ENCODE results near the gene MAP2. TPM values are rescaled to one million over a fixed set of nuclear protein-coding genes. Genes with fewer than 3 reads are reported as not detected.
"Not testable (repeated sequence)": the region's sequence is repeated elsewhere in the genome, so short reads cannot be mapped to it uniquely, and the experiment has no call there.

The MAP2 gene
- total RNA-seq, 1 experiment from 2014 or later = 1.5 TPM

DNA sequence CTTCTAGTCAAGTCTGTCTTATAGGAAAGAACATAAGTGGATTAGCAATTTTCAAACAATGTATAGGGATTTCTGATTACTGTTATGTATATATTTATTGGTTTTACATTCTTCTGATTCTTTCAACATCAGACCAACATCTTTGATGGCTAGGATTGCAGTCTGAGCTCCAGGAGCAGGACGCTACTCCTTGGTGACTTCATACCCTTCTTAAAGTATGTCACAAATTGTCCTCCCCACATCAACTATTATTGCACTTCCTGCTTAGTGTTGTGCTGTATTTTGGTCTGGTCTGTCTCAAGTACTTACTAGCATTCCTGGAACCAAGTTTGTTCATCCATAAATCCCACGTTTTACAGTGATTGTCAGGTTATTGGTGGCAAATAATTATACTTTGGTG lies 49.0 kb downstream of the MAP2 start:
- Histone ChIP-seq H2AFZ (ENCODE audit: low read length) (no peak overlapping the region), H4K20me1 (ENCODE audit: insufficient read depth, low read depth, low read length) (no peaks in the 10 kb centered on the region), H3K4me2 (ENCODE audit: low read depth, low read length, poor library complexity, severe bottlenecking) (no peak overlapping the region), H3K9ac (ENCODE audit: low read length) (no peak overlapping the region), H3K9me2 (replicated peaks; ENCODE audit: insufficient read depth, low read length) (no peaks in the 10 kb centered on the region), H3K36me3 (ENCODE audit: insufficient read depth, low read length) (no peaks in the 10 kb centered on the region), H3K27ac (ENCODE audit: low read length) (no peak overlapping the region), H3K27me3 (ENCODE audit: low read length) (no peaks in the 10 kb centered on the region), H3K4me1 (ENCODE audit: low read length) (no peaks in the 10 kb centered on the region), H3K4me3 (ENCODE audit: low read length) (no peak overlapping the region), H3K9me3 (ENCODE audit: low read length) (no peaks in the 10 kb centered on the region), H3K79me2 (ENCODE audit: low read length) (no peaks in the 10 kb centered on the region)
- DNase-seq = no peak

- Histone ChIP-seq H3K9ac (ENCODE audit: low read length) (no peak overlapping the region), H3K79me2 (ENCODE audit: low read length) (no peaks in the 10 kb centered on the region), H3K9me2 (replicated peaks; ENCODE audit: insufficient read depth, low read length) (no peaks in the 10 kb centered on the region), H2AFZ (ENCODE audit: low read length) (no peak overlapping the region), H3K4me1 (ENCODE audit: low read length) (no peaks in the 10 kb centered on the region), H4K20me1 (ENCODE audit: insufficient read depth, low read depth, low read length) (no peaks in the 10 kb centered on the region), H3K36me3 (ENCODE audit: insufficient read depth, low read length) (no peaks in the 10 kb centered on the region), H3K27me3 (ENCODE audit: low read length) (no peaks in the 10 kb centered on the region), H3K4me3 (ENCODE audit: low read length) (no peak overlapping the region), H3K9me3 (ENCODE audit: low read length) (no peaks in the 10 kb centered on the region), H3K4me2 (ENCODE audit: low read depth, low read length, poor library complexity, severe bottlenecking) (no peak overlapping the region), H3K27ac (ENCODE audit: low read length) (no peak overlapping the region)
- no peak for DNase-seq
Observed at GRCh38 chr2:209473930-209474419, 50.1 kb downstream of the MAP2 start.

DNA sequence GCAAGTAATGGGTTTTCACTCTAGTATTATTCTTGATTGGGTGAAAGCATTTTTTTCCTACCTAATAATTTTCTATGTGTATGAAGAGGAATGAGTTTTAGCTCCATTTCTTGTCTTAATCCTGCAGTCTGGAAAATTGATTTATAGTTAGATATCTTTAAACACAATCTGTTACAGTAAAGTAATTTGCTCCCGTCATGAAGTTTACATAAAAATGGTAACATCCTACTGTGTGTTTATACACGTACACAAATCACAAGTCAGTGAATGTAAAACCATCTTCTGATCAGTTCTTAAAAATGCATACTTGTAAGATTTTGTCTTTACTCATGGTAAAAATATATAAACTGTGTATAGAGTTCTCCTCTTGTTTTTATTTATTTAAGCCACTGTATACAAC lies 51.1 kb downstream of the MAP2 start:
- Histone ChIP-seq H2AFZ (ENCODE audit: low read length) (no peak overlapping the region), H3K79me2 (ENCODE audit: low read length) (no peaks in the 10 kb centered on the region), H3K9me2 (replicated peaks; ENCODE audit: insufficient read depth, low read length) (no peaks in the 10 kb centered on the region), H3K4me1 (ENCODE audit: low read length) (no peaks in the 10 kb centered on the region), H3K27ac (ENCODE audit: low read length) (no peak overlapping the region), H3K4me3 (ENCODE audit: low read length) (no peak overlapping the region), H3K9ac (ENCODE audit: low read length) (no peak overlapping the region), H3K9me3 (ENCODE audit: low read length) (no peaks in the 10 kb centered on the region), H3K4me2 (ENCODE audit: low read depth, low read length, poor library complexity, severe bottlenecking) (no peak overlapping the region), H3K36me3 (ENCODE audit: insufficient read depth, low read length) (no peaks in the 10 kb centered on the region), H4K20me1 (ENCODE audit: insufficient read depth, low read depth, low read length) (no peaks in the 10 kb centered on the region), H3K27me3 (ENCODE audit: low read length) (no peaks in the 10 kb centered on the region)
- no peak for DNase-seq

DNA sequence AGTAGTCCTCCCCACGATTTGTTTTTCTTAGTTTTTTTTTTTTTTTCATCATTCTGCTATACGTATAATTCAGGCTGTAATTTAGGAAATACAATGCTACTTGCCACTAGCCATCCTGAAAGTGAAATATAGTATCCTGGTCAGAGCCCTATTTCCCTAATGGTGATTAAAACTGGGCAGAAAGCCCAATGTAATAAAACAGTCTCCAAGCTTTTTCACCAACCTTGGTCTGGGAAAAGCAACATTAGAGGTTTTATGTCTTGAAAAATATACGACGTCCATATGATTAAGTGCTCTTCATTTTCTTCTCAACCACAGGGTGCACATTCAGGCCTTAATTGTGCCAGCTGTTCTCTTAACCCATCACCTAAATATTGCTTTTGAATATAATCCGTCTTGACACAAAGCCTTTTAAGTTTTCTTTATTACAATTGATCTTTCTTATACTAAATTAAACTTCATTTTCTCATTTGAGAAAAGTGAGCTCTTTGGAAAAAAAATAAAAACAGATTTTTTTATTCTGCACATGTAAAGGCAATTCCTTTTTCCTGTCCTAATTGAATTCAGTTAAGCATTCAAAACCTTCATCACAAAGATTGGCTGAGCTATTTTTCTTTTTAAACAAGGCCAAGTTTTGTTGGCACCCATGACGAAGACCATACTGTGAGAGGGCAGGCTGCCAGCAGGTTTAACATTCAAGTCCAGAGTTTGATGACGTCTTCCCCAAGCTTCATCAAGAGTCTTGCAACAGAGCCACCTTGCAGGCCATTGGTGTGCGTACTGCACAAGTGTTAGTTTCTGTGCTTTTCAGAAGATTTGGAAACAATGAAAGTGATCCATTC lies 52.7 kb downstream of the MAP2 start:
- H3K36me3 ChIP-seq (ENCODE audit: insufficient read depth, low read length) = no peaks in the 10 kb centered on the region
- H3K4me1 ChIP-seq (ENCODE audit: low read length) = no peaks in the 10 kb centered on the region
- no peak for DNase-seq
- no peak overlapping the region for H3K9ac ChIP-seq (ENCODE audit: low read length)
- H3K27ac ChIP-seq (ENCODE audit: low read length) = no peak overlapping the region
- H3K9me2 ChIP-seq (replicated peaks; ENCODE audit: insufficient read depth, low read length) = no peaks in the 10 kb centered on the region
- H3K9me3 ChIP-seq (ENCODE audit: low read length) = no peaks in the 10 kb centered on the region
- H4K20me1 ChIP-seq (ENCODE audit: insufficient read depth, low read depth, low read length) = no peaks in the 10 kb centered on the region
- no peaks in the 10 kb centered on the region for H3K27me3 ChIP-seq (ENCODE audit: low read length)
- no peaks in the 10 kb centered on the region for H3K79me2 ChIP-seq (ENCODE audit: low read length)
- no peak overlapping the region for H3K4me2 ChIP-seq (ENCODE audit: low read depth, low read length, poor library complexity, severe bottlenecking)
- no peak overlapping the region for H2AFZ ChIP-seq (ENCODE audit: low read length)
- H3K4me3 ChIP-seq (ENCODE audit: low read length) = no peak overlapping the region

- not testable (repeated sequence) for H3K27me3 ChIP-seq (ENCODE audit: low read length); H3K36me3 ChIP-seq (ENCODE audit: insufficient read depth, low read length); H3K4me2 ChIP-seq (ENCODE audit: low read depth, low read length, poor library complexity, severe bottlenecking); H2AFZ ChIP-seq (ENCODE audit: low read length); DNase-seq; H3K4me3 ChIP-seq (ENCODE audit: low read length); H3K4me1 ChIP-seq (ENCODE audit: low read length); H4K20me1 ChIP-seq (ENCODE audit: insufficient read depth, low read depth, low read length); H3K27ac ChIP-seq (ENCODE audit: low read length); H3K79me2 ChIP-seq (ENCODE audit: low read length); H3K9me2 ChIP-seq (replicated peaks; ENCODE audit: insufficient read depth, low read length); H3K9me3 ChIP-seq (ENCODE audit: low read length); H3K9ac ChIP-seq (ENCODE audit: low read length)
Observed at GRCh38 chr2:209492296-209492695, 68.4 kb downstream of the MAP2 start.

DNA sequence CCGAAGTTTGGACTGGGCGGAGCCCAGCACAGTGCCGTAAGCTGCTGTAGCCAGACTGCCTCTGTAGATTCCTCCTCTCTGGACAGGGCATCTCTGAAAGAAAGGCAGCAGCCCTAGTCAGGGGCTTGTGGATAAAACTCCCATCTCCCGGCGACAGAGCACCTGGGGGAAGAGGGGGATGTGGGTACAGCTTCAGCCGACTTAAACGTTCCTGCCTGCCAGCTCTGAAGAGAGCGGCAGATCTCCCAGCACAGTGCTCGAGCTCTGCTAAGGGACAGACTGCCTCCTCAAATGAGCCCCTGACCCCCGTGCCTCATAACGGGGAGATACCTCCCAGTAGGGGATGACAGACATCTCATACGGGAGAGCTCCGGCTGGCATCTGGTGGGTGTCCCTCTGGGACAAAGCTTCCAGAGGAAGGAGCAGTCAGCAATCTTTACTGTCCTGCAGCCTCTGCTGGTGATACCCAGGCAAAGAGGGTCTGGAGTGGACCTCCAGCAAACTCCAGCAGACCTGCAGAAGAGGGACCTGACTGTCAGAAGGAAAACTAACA lies 71.3 kb downstream of the MAP2 start:
- H3K36me3 ChIP-seq (ENCODE audit: insufficient read depth, low read length); H3K9ac ChIP-seq (ENCODE audit: low read length); H3K4me2 ChIP-seq (ENCODE audit: low read depth, low read length, poor library complexity, severe bottlenecking): not testable (repeated sequence)

GRCh38 chr2:209495855-209496585 lies 72.2 kb downstream of the MAP2 start:
- H3K9ac ChIP-seq (ENCODE audit: low read length) = no peak overlapping the region

More for the DNA sequence above, 71.3 kb downstream of the MAP2 start:
- H3K4me3 ChIP-seq (ENCODE audit: low read length); H3K27me3 ChIP-seq (ENCODE audit: low read length); H3K4me1 ChIP-seq (ENCODE audit: low read length); H3K9me3 ChIP-seq (ENCODE audit: low read length); H2AFZ ChIP-seq (ENCODE audit: low read length); H3K9me2 ChIP-seq (replicated peaks; ENCODE audit: insufficient read depth, low read length); DNase-seq; H4K20me1 ChIP-seq (ENCODE audit: insufficient read depth, low read depth, low read length); H3K27ac ChIP-seq (ENCODE audit: low read length); H3K79me2 ChIP-seq (ENCODE audit: low read length): not testable (repeated sequence)

GRCh38 chr2:209496586-209496982 lies 72.7 kb downstream of the MAP2 start:
- H3K9me2 ChIP-seq (replicated peaks; ENCODE audit: insufficient read depth, low read length) = no peaks in the 10 kb centered on the region
- DNase-seq = no peak
- no peaks in the 10 kb centered on the region for H3K4me1 ChIP-seq (ENCODE audit: low read length)
- no peak overlapping the region for H2AFZ ChIP-seq (ENCODE audit: low read length)
- no peaks in the 10 kb centered on the region for H3K9me3 ChIP-seq (ENCODE audit: low read length)
- H3K4me3 ChIP-seq (ENCODE audit: low read length) = no peak overlapping the region
- H3K79me2 ChIP-seq (ENCODE audit: low read length) = no peaks in the 10 kb centered on the region
- H3K27me3 ChIP-seq (ENCODE audit: low read length) = no peaks in the 10 kb centered on the region
- no peak overlapping the region for H3K27ac ChIP-seq (ENCODE audit: low read length)
- H4K20me1 ChIP-seq (ENCODE audit: insufficient read depth, low read depth, low read length) = no peaks in the 10 kb centered on the region
- no peaks in the 10 kb centered on the region for H3K36me3 ChIP-seq (ENCODE audit: insufficient read depth, low read length)
- H3K4me2 ChIP-seq (ENCODE audit: low read depth, low read length, poor library complexity, severe bottlenecking) = no peak overlapping the region
- H3K9ac ChIP-seq (ENCODE audit: low read length) = no peak overlapping the region

More at GRCh38 chr2:209495855-209496585, 72.2 kb downstream of the MAP2 start:
- no peak overlapping the region for H3K4me2 ChIP-seq (ENCODE audit: low read depth, low read length, poor library complexity, severe bottlenecking)
- no peaks in the 10 kb centered on the region for H3K36me3 ChIP-seq (ENCODE audit: insufficient read depth, low read length)
- no peaks in the 10 kb centered on the region for H3K9me2 ChIP-seq (replicated peaks; ENCODE audit: insufficient read depth, low read length)
- no peaks in the 10 kb centered on the region for H3K9me3 ChIP-seq (ENCODE audit: low read length)
- no peaks in the 10 kb centered on the region for H4K20me1 ChIP-seq (ENCODE audit: insufficient read depth, low read depth, low read length)
- no peak overlapping the region for H3K27ac ChIP-seq (ENCODE audit: low read length)
- no peak for DNase-seq
- H3K4me3 ChIP-seq (ENCODE audit: low read length) = no peak overlapping the region
- no peak overlapping the region for H2AFZ ChIP-seq (ENCODE audit: low read length)
- no peaks in the 10 kb centered on the region for H3K79me2 ChIP-seq (ENCODE audit: low read length)
- no peaks in the 10 kb centered on the region for H3K4me1 ChIP-seq (ENCODE audit: low read length)
- no peaks in the 10 kb centered on the region for H3K27me3 ChIP-seq (ENCODE audit: low read length)

Data from Karpas-422 (cell line).